GM18858 (cell line): ENCODE data around the gene BAIAP2.
"Not testable (repeated sequence)": the region's sequence is repeated elsewhere in the genome, so short reads cannot be mapped to it uniquely, and the experiment has no call there.

Source experiments
- ATAC-seq: cut with Tn5 transposase; IDR thresholded peaks from one replicate; pipeline ENCODE4 v1.9.1; 2021; ENCODE audit not compliant: unreplicated experiment

Gene BAIAP2

GRCh38 chr17:81154016-81154415 is 119.1 kb downstream of the BAIAP2 start:
- ATAC-seq, result not testable (repeated sequence)

- no peak for ATAC-seq
Measured at GRCh38 chr17:81154961-81155360, 120.0 kb downstream of the BAIAP2 start.

- ATAC-seq, result no peak
Measured at GRCh38 chr17:81156866-81157805, 122.2 kb downstream of the BAIAP2 start.

- ATAC-seq, result no peak
Measured at GRCh38 chr17:81157848-81158687, 123.1 kb downstream of the BAIAP2 start.

GRCh38 chr17:81158688-81159590 is 124.0 kb downstream of the BAIAP2 start:
- no peak for ATAC-seq

- ATAC-seq, result no peak
Measured at GRCh38 chr17:81159611-81160265, 124.8 kb downstream of the BAIAP2 start.

GRCh38 chr17:81160306-81160705 is 125.4 kb downstream of the BAIAP2 start:
- ATAC-seq, result no peak

GRCh38 chr17:81160747-81161453 is 125.9 kb downstream of the BAIAP2 start:
- no peak for ATAC-seq

GRCh38 chr17:81161536-81161935 is 126.6 kb downstream of the BAIAP2 start:
- no peak for ATAC-seq

GRCh38 chr17:81161972-81162371 is 127.0 kb downstream of the BAIAP2 start:
- no peak for ATAC-seq

- no peak for ATAC-seq
Measured at GRCh38 chr17:81162491-81162890, 127.5 kb downstream of the BAIAP2 start.

- ATAC-seq, result no peak
Measured at GRCh38 chr17:81163051-81163695, 128.2 kb downstream of the BAIAP2 start.

GRCh38 chr17:81163703-81164370 is 128.9 kb downstream of the BAIAP2 start:
- ATAC-seq, result no peak

- no peak for ATAC-seq
Measured at GRCh38 chr17:81164371-81165245, 129.7 kb downstream of the BAIAP2 start.

- no peak for ATAC-seq
Measured at GRCh38 chr17:81165246-81166032, 130.5 kb downstream of the BAIAP2 start, which contains the start of gene PVALEF. Gene PVALEF, plus strand, starts transcription at chr17:81165507. Its CDS starts 15,720 bp downstream, at chr17:81181227.

- no peak for ATAC-seq
Measured at GRCh38 chr17:81166033-81166492, 131.1 kb downstream of the BAIAP2 start, which contains the start of gene AATK. Gene AATK, minus strand, starts transcription at chr17:81166221. Its CDS starts 229 bp downstream, at chr17:81165992.
